Thoracic aorta (tissue), 2 donors: ENCODE measurements around the gene PXK. TPM values are rescaled to one million over a fixed set of nuclear protein-coding genes. Genes with fewer than 3 reads are reported as not detected.

Source experiments
- ATAC-seq: fragments of 150-250 bp; one replicate; pipeline ENCODE4 v1.8.0; 2017; ENCODE audit warnings: low read depth; ENCODE audit not compliant: insufficient number of reproducible peaks, low FRiP score
- DNase-seq: peaks from one replicate; pipeline ENCODE4 v3.0.0-alpha.2; 2020; ENCODE audit warnings: low spot score
- H3K27ac ChIP-seq, 2 donors: fragments of 200-600 bp; sonication (generic); 1 replicate in 1 of 2; 2 replicates in 1 of 2; pipeline ENCODE4 v1.5.1; 2016; ENCODE audit warnings: mild to moderate bottlenecking in 2 of 2, moderate library complexity in 2 of 2
- H3K27me3 ChIP-seq: fragments of 200-600 bp; sonication (generic); replicated peaks from 2 replicates; pipeline ENCODE4 v1.6.0; 2016; ENCODE audit warnings: mild to moderate bottlenecking; ENCODE audit not compliant: insufficient read depth
- H3K36me3 ChIP-seq: fragments of 200-600 bp; sonication (generic); one replicate; pipeline ENCODE4 v1.5.1; 2016
- H3K4me1 ChIP-seq, 2 donors: fragments of 200-600 bp; sonication (generic); 1 replicate in 1 of 2; 2 replicates in 1 of 2; pipeline versions ENCODE4 v1.5.1 to v1.6.0; 2016; ENCODE audit warnings: low read depth in 2 of 2, mild to moderate bottlenecking in 1 of 2; ENCODE audit not compliant: control insufficient read depth in 1 of 2
- H3K4me3 ChIP-seq: fragments of 200-600 bp; sonication (generic); 2 replicates; pipeline ENCODE4 v1.5.1; 2016; ENCODE audit warnings: mild to moderate bottlenecking
- H3K9me3 ChIP-seq: fragments of 200-600 bp; sonication (generic); 2 replicates; pipeline ENCODE4 v1.5.1; 2016
- total RNA-seq, 2 donors: library from RNA; depleted of rRNA; stranded (reverse); fragments of >200 nt; gene quantifications; one replicate each; pipeline versions ENCODE4 v1.1.0 to v1.2.3, GENCODE V29; 2016
- TF ChIP-seq, protein P1 (sequence below): fragments of 200-600 bp; sonication (generic); IDR thresholded peaks from one replicate; pipeline ENCODE4 v1.5.1; 2019; ENCODE audit warnings: antibody characterized with exemption

Gene PXK
- total RNA-seq, 2 donors from 2014 or later = 22.1 to 34.2 TPM

DNA sequence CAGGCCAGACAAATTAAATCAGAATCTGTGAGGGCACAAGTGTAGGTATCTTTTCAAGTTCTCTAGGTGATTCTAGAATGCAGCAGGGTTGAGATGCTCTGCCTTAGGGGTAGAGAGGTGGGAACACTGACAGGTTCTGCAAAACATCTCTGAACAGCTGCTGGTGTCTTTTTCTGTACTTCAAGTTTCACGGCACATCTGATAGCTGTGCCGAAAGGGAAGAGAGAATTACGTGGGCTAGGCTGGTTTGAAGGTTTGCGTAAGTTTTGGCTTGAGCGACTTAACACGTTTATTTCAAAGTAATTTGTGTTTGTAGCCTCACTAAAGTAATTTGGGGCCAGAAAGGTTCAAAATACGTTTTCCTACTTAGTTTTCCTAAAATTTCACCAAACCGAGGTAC is 22.5 kb downstream of the PXK start:
- no peaks in the 10 kb centered on the region for H3K27me3 ChIP-seq

DNA sequence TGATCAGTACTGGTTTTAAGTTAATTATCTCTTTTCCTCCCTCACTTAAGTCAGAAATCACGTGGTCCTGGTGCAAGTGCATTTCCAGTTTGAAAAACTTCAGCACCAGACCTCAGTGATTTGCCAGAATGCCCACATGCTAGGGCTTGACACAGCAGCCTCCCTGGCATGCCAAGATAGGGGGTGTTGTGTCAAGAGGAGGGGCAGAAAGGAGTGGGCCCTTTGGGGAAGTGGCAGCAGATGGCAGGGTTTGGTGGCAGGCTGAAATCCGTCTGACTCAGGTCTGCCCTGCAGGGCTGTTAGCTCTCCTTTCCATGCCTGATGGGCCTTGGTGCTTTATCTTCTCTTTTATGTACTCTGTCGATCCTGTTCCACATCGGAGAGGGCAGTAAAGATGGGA is 23.4 kb downstream of the PXK start:
- Histone ChIP-seq H3K4me3 (no peak overlapping the region), H3K9me3 (no peaks in the 10 kb centered on the region), H3K4me1 (peaks cover 0 to 6% of the 10 kb centered on the region in 2 donors), H3K27ac (no peak overlapping the region), H3K27me3 (no peaks in the 10 kb centered on the region), H3K36me3 (no peaks in the 10 kb centered on the region)
- ATAC-seq (no peak), DNase-seq (no peak)
- TF ChIP-seq, protein P1, sequence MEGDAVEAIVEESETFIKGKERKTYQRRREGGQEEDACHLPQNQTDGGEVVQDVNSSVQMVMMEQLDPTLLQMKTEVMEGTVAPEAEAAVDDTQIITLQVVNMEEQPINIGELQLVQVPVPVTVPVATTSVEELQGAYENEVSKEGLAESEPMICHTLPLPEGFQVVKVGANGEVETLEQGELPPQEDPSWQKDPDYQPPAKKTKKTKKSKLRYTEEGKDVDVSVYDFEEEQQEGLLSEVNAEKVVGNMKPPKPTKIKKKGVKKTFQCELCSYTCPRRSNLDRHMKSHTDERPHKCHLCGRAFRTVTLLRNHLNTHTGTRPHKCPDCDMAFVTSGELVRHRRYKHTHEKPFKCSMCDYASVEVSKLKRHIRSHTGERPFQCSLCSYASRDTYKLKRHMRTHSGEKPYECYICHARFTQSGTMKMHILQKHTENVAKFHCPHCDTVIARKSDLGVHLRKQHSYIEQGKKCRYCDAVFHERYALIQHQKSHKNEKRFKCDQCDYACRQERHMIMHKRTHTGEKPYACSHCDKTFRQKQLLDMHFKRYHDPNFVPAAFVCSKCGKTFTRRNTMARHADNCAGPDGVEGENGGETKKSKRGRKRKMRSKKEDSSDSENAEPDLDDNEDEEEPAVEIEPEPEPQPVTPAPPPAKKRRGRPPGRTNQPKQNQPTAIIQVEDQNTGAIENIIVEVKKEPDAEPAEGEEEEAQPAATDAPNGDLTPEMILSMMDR = no peak

More for the DNA sequence above, 22.5 kb downstream of the PXK start:
- Histone ChIP-seq H3K27ac (no peak overlapping the region), H3K4me3 (no peak overlapping the region), H3K36me3 (no peaks in the 10 kb centered on the region), H3K4me1 (peaks cover 0 to 6% of the 10 kb centered on the region in 2 donors), H3K9me3 (no peaks in the 10 kb centered on the region)
- TF ChIP-seq, protein P1 = no peak
- no peak for ATAC-seq
- no peak for DNase-seq

DNA sequence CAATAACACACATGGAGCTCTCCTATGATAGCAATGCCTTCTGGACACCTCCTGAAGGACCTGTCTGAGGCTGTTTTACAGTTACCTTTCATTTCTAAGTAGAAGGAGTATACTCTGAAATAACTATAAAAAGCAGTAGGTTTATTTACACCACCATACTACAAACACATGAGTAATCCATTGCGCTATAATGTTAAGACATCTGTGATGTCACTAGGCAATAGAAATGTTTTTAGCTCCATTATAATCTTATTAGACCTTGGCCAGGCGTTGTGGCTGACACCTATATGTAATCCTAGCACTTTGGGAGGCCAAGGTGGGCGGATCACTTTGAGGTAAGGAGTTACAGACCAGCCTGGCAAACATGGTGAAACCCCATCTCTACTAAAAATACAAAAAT is 24.7 kb downstream of the PXK start:
- H3K27ac ChIP-seq = no peak overlapping the region
- no peaks in the 10 kb centered on the region for H3K27me3 ChIP-seq
- DNase-seq (no peak), ATAC-seq (no peak)
- H3K36me3 ChIP-seq = no peaks in the 10 kb centered on the region
- H3K9me3 ChIP-seq = no peaks in the 10 kb centered on the region
- peaks cover 0 to 6% of the 10 kb centered on the region in 2 donors for H3K4me1 ChIP-seq
- TF ChIP-seq, protein P1 = no peak
- no peak overlapping the region for H3K4me3 ChIP-seq

DNA sequence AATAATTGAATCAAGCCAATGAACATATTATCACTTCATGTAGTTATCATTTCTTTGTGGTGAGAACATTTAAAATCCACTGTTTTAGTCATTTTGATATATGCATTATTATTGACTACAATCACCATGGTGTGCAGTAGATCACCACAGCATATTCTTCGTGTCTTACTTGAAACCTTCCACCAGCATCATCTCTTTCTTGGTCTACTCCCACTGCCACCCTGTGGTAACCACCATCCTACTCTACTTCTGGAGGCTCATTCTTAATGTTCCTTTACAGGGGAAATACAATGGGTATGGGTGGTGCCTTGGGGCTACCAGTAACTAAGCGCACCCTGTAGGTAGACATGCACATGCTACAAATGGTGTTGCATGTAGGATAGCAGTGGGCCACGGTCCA is 25.4 kb downstream of the PXK start:
- ATAC-seq = no peak
- H3K9me3 ChIP-seq = no peaks in the 10 kb centered on the region
- H3K36me3 ChIP-seq = no peaks in the 10 kb centered on the region
- TF ChIP-seq, protein P1 = no peak
- H3K4me1 ChIP-seq = peaks cover 0 to 6% of the 10 kb centered on the region in 2 donors
- H3K4me3 ChIP-seq = no peak overlapping the region
- DNase-seq = no peak
- no peaks in the 10 kb centered on the region for H3K27me3 ChIP-seq
- H3K27ac ChIP-seq = no peak overlapping the region

DNA sequence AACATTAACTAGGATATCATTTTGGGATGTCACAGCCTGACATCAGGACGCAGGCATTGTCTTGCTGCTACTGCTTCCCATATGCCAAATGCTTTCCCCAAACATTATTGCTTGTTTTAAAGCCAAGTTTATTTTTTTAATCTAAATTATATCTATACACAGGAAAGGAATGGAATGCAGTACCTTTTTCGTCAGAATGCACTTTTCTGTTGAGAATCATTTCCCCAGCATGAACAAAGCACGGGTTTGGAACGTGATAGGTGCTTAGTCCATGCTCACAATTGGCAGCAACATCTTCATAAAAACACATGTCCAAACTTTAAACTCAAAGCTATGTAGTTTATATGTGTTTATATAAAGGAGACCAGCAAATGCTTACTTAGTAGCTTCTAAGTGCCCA is 26.1 kb downstream of the PXK start:
- Histone ChIP-seq H3K4me3 (no peak overlapping the region), H3K36me3 (no peaks in the 10 kb centered on the region), H3K27me3 (no peaks in the 10 kb centered on the region), H3K27ac (no peak overlapping the region), H3K9me3 (no peaks in the 10 kb centered on the region), H3K4me1 (peaks cover 0 to 6% of the 10 kb centered on the region in 2 donors)
- ATAC-seq (no peak), DNase-seq (no peak)
- TF ChIP-seq, protein P1 = no peak
